HUDEP-2 (cell line): ENCODE results near the gene ASIP.
A peak's percentile ranks its signal among the peaks of the same experiment; 100 is the strongest.
"Not testable (repeated sequence)": the region's sequence is repeated elsewhere in the genome, so short reads cannot be mapped to it uniquely, and the experiment has no call there.

Source experiments
- DNase-seq, 76 experiments: peaks; one replicate each; lab custom pipeline; 2025; ENCODE audit not compliant: unreplicated experiment in 76 of 76; lab: John Stamatoyannopoulos, UW

The ASIP gene

GRCh38 chr20:34240693-34241615 is at the start of gene ASIP:
Gene ASIP, plus strand, starts transcription at chr20:34241423. Its CDS starts 18,952 bp downstream, at chr20:34260375.
- DNase-seq, result no peak

GRCh38 chr20:34193051-34193450 is 48.2 kb upstream of the ASIP start:
- no peak for DNase-seq

- DNase-seq, result no peak
Measured at GRCh38 chr20:34199183-34199582, 42.0 kb upstream of the ASIP start.

GRCh38 chr20:34200023-34200422 is 41.2 kb upstream of the ASIP start:
- no peak for DNase-seq

GRCh38 chr20:34201531-34201930 is 39.7 kb upstream of the ASIP start:
- no peak for DNase-seq

- DNase-seq, result not testable (repeated sequence)
Measured at GRCh38 chr20:34205172-34205880, 35.9 kb upstream of the ASIP start.

GRCh38 chr20:34209111-34209510 is 32.1 kb upstream of the ASIP start:
- DNase-seq, result no peak

GRCh38 chr20:34210271-34210670 is 31.0 kb upstream of the ASIP start:
- DNase-seq, result no peak

- no peak for DNase-seq
Measured at GRCh38 chr20:34211591-34211990, 29.6 kb upstream of the ASIP start.

- DNase-seq, result no peak
Measured at GRCh38 chr20:34213213-34213612, 28.0 kb upstream of the ASIP start.

- DNase-seq, result peak in 52 of 76 experiments; percentile 2 to 72 (median 31)
Measured at GRCh38 chr20:34215711-34216381, 25.4 kb upstream of the ASIP start.

GRCh38 chr20:34216382-34216742 is 24.9 kb upstream of the ASIP start:
- DNase-seq, result no peak

GRCh38 chr20:34220561-34220960 is 20.7 kb upstream of the ASIP start:
- DNase-seq, result no peak

- no peak for DNase-seq
Measured at GRCh38 chr20:34222208-34222607, 19.0 kb upstream of the ASIP start.

GRCh38 chr20:34224251-34224650 is 17.0 kb upstream of the ASIP start:
- not testable (repeated sequence) for DNase-seq

- no peak for DNase-seq
Measured at GRCh38 chr20:34231634-34232033, 9.6 kb upstream of the ASIP start.

- DNase-seq, result no peak
Measured at GRCh38 chr20:34232494-34233087, 8.6 kb upstream of the ASIP start.

GRCh38 chr20:34233687-34234086 is 7.5 kb upstream of the ASIP start:
- no peak for DNase-seq

GRCh38 chr20:34235875-34236274 is 5.3 kb upstream of the ASIP start:
- no peak for DNase-seq

GRCh38 chr20:34237942-34238341 is 3.3 kb upstream of the ASIP start:
- no peak for DNase-seq

GRCh38 chr20:34240121-34240520 is 1.1 kb upstream of the ASIP start:
- no peak for DNase-seq
